NCI-H460 (cell line): Measurements from ENCODE around the gene PROK1. TPM values are rescaled to one million over a fixed set of nuclear protein-coding genes. Genes with fewer than 3 reads are reported as not detected.
A peak's percentile ranks its signal among the peaks of the same experiment; 100 is the strongest.
"Not testable (repeated sequence)": the region's sequence is repeated elsewhere in the genome, so short reads cannot be mapped to it uniquely, and the experiment has no call there.

ENCODE experiments used
- DNase-seq: peaks from one replicate; pipeline ENCODE4 v3.0.0-alpha.2; 2016; ENCODE audit warnings: low read depth; ENCODE audit errors: extremely low read depth
- polyA plus RNA-seq: library from polyadenylated mRNA; depleted of rRNA; stranded (reverse); fragments of >200 nt; gene quantifications from 2 replicates; pipeline ENCODE4 v1.2.3, GENCODE V29; 2014; cell fraction: nucleus; rRNA removed
- total RNA-seq: library from RNA; depleted of rRNA; stranded (reverse); fragments of >200 nt; shearing (Covaris generic); gene quantifications from 2 replicates; pipeline ENCODE4 v1.2.3, GENCODE V29; 2014; rRNA removed

PROK1 gene, protein sequence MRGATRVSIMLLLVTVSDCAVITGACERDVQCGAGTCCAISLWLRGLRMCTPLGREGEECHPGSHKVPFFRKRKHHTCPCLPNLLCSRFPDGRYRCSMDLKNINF
- not detected in 2 replicates for total RNA-seq
- not detected in 2 replicates for polyA plus RNA-seq

DNA sequence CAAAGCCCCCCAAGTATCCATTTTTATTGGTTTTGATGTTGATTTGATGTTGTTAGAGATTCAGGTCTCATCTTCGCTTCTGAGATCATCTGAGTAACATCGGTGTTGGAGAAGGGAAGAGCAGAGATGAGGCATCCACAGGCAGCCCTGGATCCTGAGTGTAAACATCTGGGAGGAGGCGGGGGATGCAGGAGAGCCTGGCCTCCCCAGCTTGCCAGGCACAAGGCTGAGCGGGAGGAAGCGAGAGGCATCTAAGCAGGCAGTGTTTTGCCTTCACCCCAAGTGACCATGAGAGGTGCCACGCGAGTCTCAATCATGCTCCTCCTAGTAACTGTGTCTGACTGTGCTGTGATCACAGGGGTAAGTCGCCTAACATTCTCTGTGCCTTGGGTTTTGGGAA, at the start of gene PROK1:
TSS of gene PROK1 (plus strand) at position 221 of the 400 bp plus-strand sequence. CDS start at position 289, 68 bp downstream.
- DNase-seq: no peak

DNA sequence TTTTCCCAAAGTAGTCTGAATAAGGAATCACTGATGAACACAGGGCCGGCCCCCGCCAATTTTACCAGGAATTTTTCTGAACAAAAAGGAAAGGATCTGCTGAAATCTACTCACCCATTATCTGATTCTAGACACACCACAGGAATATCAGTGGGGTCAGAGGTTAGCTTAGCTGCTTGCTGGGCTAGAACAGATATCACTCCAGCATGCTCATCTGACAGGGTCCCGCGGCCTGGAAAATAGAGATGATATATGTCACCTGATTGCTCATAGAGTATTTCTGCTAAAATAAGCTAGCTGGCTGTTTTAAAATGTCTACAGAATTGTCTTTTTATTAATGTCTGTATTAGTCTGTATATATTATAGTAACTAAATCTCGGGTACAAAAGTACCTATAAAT, 47.1 kb upstream of the PROK1 start:
- DNase-seq: no peak

GRCh38 chr1:110404401-110404800, 46.5 kb upstream of the PROK1 start:
- DNase-seq: no peak

- not testable (repeated sequence) for DNase-seq
Measured at GRCh38 chr1:110406407-110406806, 44.5 kb upstream of the PROK1 start.

- DNase-seq: peak; percentile 85
Measured at GRCh38 chr1:110407260-110408210, 43.4 kb upstream of the PROK1 start, which contains the start of gene LAMTOR5. Gene LAMTOR5 (minus strand): TSS chr1:110407694. CDS start chr1:110407620, 74 bp downstream.

DNA sequence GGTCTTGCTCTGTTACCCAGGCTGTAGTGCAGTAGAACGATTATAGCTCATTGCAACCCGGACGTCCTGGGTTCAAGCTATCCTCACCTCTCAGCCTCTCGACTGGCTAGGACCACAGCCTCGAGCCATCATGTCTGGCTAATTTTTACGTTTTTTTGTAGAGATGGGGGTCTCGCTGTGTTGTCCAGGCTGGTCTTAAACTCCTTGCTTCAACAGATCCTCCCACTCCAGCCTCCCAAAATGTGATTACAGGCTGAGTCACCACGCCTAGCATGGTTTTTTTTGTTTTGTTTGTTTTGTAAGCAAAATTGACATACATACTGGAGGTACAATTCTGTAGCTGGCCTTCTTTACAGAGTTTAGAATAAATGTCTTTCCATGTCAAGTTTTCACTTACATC, 42.5 kb upstream of the PROK1 start:
- no peak for DNase-seq

GRCh38 chr1:110409316-110409715, 41.6 kb upstream of the PROK1 start:
- no peak for DNase-seq

GRCh38 chr1:110411173-110411735, 39.7 kb upstream of the PROK1 start:
- DNase-seq: no peak

DNA sequence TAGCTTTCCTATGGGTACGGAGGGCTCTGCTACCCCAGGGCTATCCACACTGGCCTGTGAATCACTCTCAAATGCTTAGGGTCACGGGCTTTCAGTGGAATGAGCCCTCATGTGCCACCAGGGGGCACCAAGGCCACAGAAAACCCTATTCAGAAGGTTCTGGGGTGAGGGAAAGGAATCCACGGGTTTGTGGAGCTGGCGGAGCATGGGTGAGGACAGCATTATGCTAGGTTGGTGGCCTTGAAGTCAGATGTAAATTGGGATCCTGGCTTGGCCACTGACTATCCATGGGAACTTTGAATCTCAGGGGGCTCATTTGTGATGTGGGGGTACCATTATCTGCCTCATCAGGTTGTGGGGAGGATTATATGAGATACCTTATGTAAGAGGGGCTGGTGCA, 38.4 kb upstream of the PROK1 start:
- DNase-seq: peak; percentile 76

DNA sequence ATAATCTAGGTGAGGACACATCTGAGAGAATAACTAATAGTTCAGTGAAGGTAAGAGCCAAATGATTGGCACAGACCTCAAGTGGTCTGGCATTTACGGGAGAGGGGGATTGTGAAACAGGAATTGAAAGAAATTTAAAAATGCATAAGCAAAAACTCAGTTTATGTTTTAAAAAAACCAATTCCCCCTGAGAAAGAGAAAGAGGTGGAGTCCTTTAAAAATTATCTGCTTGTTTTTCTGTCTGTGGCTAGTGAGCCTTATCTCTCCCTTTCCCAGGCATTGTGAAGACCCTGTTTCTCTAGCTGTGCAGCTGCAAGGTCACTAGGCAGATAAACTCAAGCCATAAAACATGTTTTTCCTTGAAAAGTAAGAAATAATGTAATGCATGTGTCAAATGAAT, 37.9 kb upstream of the PROK1 start:
- not testable (repeated sequence) for DNase-seq

- DNase-seq: no peak
Measured at GRCh38 chr1:110418729-110419128, 32.2 kb upstream of the PROK1 start.

GRCh38 chr1:110420023-110420662, 30.8 kb upstream of the PROK1 start:
- no peak for DNase-seq

GRCh38 chr1:110420874-110421793, 29.8 kb upstream of the PROK1 start:
- DNase-seq: no peak

GRCh38 chr1:110424699-110425611, 26.0 kb upstream of the PROK1 start:
- DNase-seq: no peak

DNA sequence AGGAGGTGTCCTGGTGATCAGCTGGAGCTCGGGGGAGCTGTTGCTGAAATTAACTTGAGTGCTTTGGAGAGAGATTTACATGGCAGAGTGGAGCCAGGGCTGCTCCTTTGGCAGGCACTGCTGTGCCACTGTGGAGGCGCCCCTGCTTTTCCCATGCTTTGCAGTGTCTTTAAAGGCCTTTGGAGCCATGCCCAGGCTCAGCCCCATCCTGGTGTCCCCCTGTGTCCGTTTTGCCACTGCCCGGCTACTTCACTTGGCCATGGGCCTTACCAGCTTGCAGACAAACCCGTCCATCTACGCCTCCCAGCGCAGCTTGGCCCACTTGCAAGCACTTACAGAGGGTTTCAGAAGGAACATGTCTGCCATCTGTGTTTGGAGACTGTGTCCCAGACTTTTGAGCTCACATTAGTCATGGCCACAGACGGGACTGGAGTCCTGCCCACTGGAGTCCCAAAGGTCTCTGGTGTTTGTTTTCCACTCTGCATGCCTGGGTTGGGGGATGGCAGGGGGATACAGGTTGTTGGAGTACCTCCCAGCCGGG, 25.3 kb upstream of the PROK1 start:
- no peak for DNase-seq

DNA sequence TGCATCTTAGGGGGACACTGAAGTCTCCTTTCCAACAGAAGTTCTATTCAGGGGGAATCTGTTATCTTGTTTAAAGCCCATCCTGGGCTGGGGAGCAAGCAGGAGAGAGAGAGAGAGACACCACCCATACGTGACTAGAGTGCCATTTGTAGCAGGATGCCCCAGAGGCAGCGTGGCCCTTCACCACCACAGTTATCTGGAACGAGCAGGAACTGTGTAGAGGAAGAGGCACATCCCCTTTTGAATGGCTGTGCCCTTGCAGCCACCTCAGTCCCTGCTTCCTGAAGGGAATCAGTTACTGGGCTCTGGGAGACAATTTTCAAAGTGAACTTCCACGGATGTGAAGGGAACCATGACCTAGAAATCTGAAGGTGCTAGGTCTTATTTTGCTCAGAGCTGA, 24.1 kb upstream of the PROK1 start:
- no peak for DNase-seq

GRCh38 chr1:110428946-110429345, 22.0 kb upstream of the PROK1 start:
- no peak for DNase-seq

GRCh38 chr1:110430366-110430765, 20.6 kb upstream of the PROK1 start:
- DNase-seq: no peak

DNA sequence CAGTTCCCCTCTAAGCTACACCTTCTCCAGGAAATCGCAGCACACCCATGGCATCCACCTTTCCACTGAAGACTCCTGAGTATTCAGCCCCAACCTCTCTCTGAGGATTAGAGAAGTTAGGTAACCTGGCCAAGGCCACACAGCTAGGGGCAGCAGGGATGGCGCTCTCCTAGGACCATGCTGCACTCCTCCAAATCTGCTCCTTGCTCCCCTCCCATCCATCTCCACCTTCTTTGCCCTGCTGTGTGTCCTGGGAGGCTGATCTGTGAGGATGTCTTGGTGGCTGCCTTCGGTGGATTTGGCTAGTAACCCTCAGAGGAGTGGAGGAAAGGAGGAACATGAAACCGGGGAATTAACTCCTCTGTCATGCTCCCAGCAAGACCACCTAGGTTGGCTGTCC, 20.0 kb upstream of the PROK1 start:
- no peak for DNase-seq
